H9 (cell line): Measurements from ENCODE around the gene NAA50. TPM values are rescaled to one million over a fixed set of nuclear protein-coding genes. Genes with fewer than 3 reads are reported as not detected.

Experiments
- DNase-seq: peaks from one replicate; pipeline ENCODE4 v3.0.0-alpha.2; 2017
- H2AFZ ChIP-seq: one replicate; pipeline ENCODE4 v1.6.1; 2013; ENCODE audit warnings: mild to moderate bottlenecking, low read length, control low read depth, moderate library complexity
- H2AK5ac ChIP-seq: 2 replicates; pipeline ENCODE4 v1.6.1; 2013; ENCODE audit warnings: low read length, control low read depth, mixed read lengths; ENCODE audit not compliant: insufficient read length
- H2BK120ac ChIP-seq: one replicate; pipeline ENCODE4 v1.6.1; 2013; ENCODE audit warnings: low read depth, mild to moderate bottlenecking, low read length, control low read depth, inconsistent platforms; ENCODE audit not compliant: poor library complexity, severe bottlenecking
- H2BK12ac ChIP-seq: 2 replicates; pipeline ENCODE4 v1.6.1; 2013; ENCODE audit warnings: low read length, control low read depth, mixed read lengths, low read depth; ENCODE audit not compliant: insufficient read length
- H2BK15ac ChIP-seq: 2 replicates; pipeline ENCODE4 v1.6.1; 2013; ENCODE audit warnings: low read depth, low read length, control low read depth
- H2BK20ac ChIP-seq: one replicate; pipeline ENCODE4 v1.6.1; 2013; ENCODE audit warnings: low read depth, mild to moderate bottlenecking, low read length, control low read depth, inconsistent platforms; ENCODE audit not compliant: poor library complexity, severe bottlenecking
- H2BK5ac ChIP-seq: 2 replicates; pipeline ENCODE4 v1.6.1; 2013; ENCODE audit warnings: low read length, control low read depth, mixed read lengths; ENCODE audit not compliant: insufficient read length
- H3K14ac ChIP-seq: 2 replicates; pipeline ENCODE4 v1.6.1; 2013; ENCODE audit warnings: low read length, control low read depth; ENCODE audit not compliant: insufficient read depth
- H3K18ac ChIP-seq: 2 replicates; pipeline ENCODE4 v1.6.1; 2013; ENCODE audit warnings: low read depth, mild to moderate bottlenecking, mixed read lengths, low read length, control low read depth; ENCODE audit not compliant: insufficient read length
- H3K23ac ChIP-seq: 2 replicates; pipeline ENCODE4 v1.6.1; 2013; ENCODE audit warnings: low read length, control low read depth, mixed read lengths, low read depth; ENCODE audit not compliant: insufficient read length
- H3K23me2 ChIP-seq: 2 replicates; pipeline ENCODE4 v1.6.1; 2013; ENCODE audit warnings: low read depth, mild to moderate bottlenecking, mixed read lengths, low read length, control low read depth; ENCODE audit not compliant: insufficient read length, poor library complexity, severe bottlenecking
- H3K27ac ChIP-seq: 2 replicates; pipeline ENCODE4 v1.5.1; 2013; ENCODE audit warnings: low read length, control low read depth, mixed read lengths, low read depth; ENCODE audit not compliant: insufficient read length
- H3K27me3 ChIP-seq: 2 replicates; pipeline ENCODE4 v1.6.1; 2013; ENCODE audit warnings: low read length, control low read depth, inconsistent platforms; ENCODE audit not compliant: insufficient read depth
- H3K4ac ChIP-seq: 2 replicates; pipeline ENCODE4 v1.6.1; 2013; ENCODE audit warnings: low read depth, mild to moderate bottlenecking, control low read depth, inconsistent platforms, low read length, moderate library complexity
- H3K4me1 ChIP-seq: 2 replicates; pipeline ENCODE4 v1.6.1; 2013; ENCODE audit warnings: low read length, control low read depth, inconsistent platforms; ENCODE audit not compliant: insufficient read depth
- H3K4me2 ChIP-seq: 2 replicates; pipeline ENCODE4 v1.6.1; 2013; ENCODE audit warnings: low read length, control low read depth, mixed read lengths; ENCODE audit not compliant: insufficient read length, insufficient read depth
- H3K56ac ChIP-seq: 2 replicates; pipeline ENCODE4 v1.6.1; 2013; ENCODE audit warnings: low read depth, mild to moderate bottlenecking, mixed read lengths, low read length, control low read depth; ENCODE audit not compliant: insufficient read length
- H3K79me1 ChIP-seq: 2 replicates; pipeline ENCODE4 v1.6.1; 2013; ENCODE audit warnings: low read depth, mild to moderate bottlenecking, moderate library complexity, low read length, control low read depth, inconsistent platforms; ENCODE audit not compliant: insufficient read depth, poor library complexity, severe bottlenecking
- H3K79me2 ChIP-seq: 2 replicates; pipeline ENCODE4 v1.6.1; 2013; ENCODE audit warnings: low read length, control low read depth, inconsistent platforms; ENCODE audit not compliant: insufficient read depth
- H3K9ac ChIP-seq: 2 replicates; pipeline ENCODE4 v1.6.1; 2013; ENCODE audit warnings: low read length, control low read depth, mixed read lengths; ENCODE audit not compliant: insufficient read length; ENCODE audit errors: extremely low read depth
- H3K9me3 ChIP-seq: one replicate; pipeline ENCODE4 v1.6.1; 2013; ENCODE audit warnings: low read depth, low read length, inconsistent platforms; ENCODE audit not compliant: control insufficient read depth
- H3T11ph ChIP-seq: one replicate; pipeline ENCODE4 v1.6.1; 2013; ENCODE audit warnings: mild to moderate bottlenecking, low read length, control low read depth, inconsistent platforms
- H4K20me1 ChIP-seq: one replicate; pipeline ENCODE4 v1.6.1; 2013; ENCODE audit not compliant: control insufficient read depth, insufficient read length, insufficient read depth
- H4K5ac ChIP-seq: 2 replicates; pipeline ENCODE4 v1.6.1; 2013; ENCODE audit warnings: low read depth, mild to moderate bottlenecking, mixed read lengths, low read length, control low read depth; ENCODE audit not compliant: insufficient read length
- H4K8ac ChIP-seq: replicated peaks from 2 replicates; pipeline ENCODE4 v1.6.1; 2013; ENCODE audit warnings: low read length, control low read depth, mixed read lengths, low read depth; ENCODE audit not compliant: insufficient read length
- H4K91ac ChIP-seq: 2 replicates; pipeline ENCODE4 v1.6.1; 2013; ENCODE audit warnings: low read depth, mild to moderate bottlenecking, moderate library complexity, mixed read lengths, low read length, control low read depth; ENCODE audit not compliant: insufficient read length
- H3K27ac Mint-ChIP-seq, 3 experiments: 2 replicates in 2 of 3; 3 replicates in 1 of 3; pipeline ENCODE4 v1.8.0; 2020 to 2021; ENCODE audit warnings: mixed read lengths in 3 of 3, mild to moderate bottlenecking in 1 of 3, moderate library complexity in 1 of 3
- H3K27me3 Mint-ChIP-seq: 2 replicates; pipeline ENCODE4 v1.8.0; 2021; ENCODE audit warnings: low read depth, mild to moderate bottlenecking, moderate library complexity, mixed read lengths
- H3K36me3 Mint-ChIP-seq, 3 experiments: 2 replicates in 2 of 3; 3 replicates in 1 of 3; pipeline ENCODE4 v1.8.0; 2020 to 2021; ENCODE audit warnings: low read depth in 3 of 3, mixed read lengths in 3 of 3; ENCODE audit not compliant: insufficient read depth in 1 of 3
- H3K4me1 Mint-ChIP-seq, 2 experiments: 2 replicates each; pipeline ENCODE4 v1.8.0; 2020; ENCODE audit warnings: mixed read lengths in 2 of 2
- H3K4me3 Mint-ChIP-seq, 2 experiments: 2 replicates in 1 of 2; 3 replicates in 1 of 2; pipeline ENCODE4 v1.8.0; 2020 to 2021; ENCODE audit warnings: mild to moderate bottlenecking in 2 of 2, mixed read lengths in 2 of 2, moderate library complexity in 1 of 2
- H3K9me3 Mint-ChIP-seq, 2 experiments: 2 replicates in 1 of 2; 3 replicates in 1 of 2; pipeline ENCODE4 v1.8.0; 2020; ENCODE audit warnings: mild to moderate bottlenecking in 2 of 2, mixed read lengths in 2 of 2, moderate library complexity in 1 of 2
- CTCF ChIP-seq: fragments of 200-600 bp; sonication (generic); conservative IDR thresholded peaks from 3 replicates; pipeline ENCODE4 v1.8.0; 2021; ENCODE audit warnings: antibody characterized with exemption, mild to moderate bottlenecking
- WGBS: extraction: QIAGEN DNeasy Blood & Tissue Kit; methylation state at CpG from one replicate; pipeline ENCODE4 v1.1.7; 2013; ENCODE audit warnings: missing lambda C conversion rate, low lambda C conversion rate, mixed read lengths; ENCODE audit not compliant: insufficient read length; ENCODE audit errors: extremely low coverage; 5-methylcytosine and 5-hydroxymethylcytosine counted together
- total RNA-seq: library from RNA; stranded (reverse); gene quantifications from 2 replicates; pipeline ENCODE4 v1.2.1, GENCODE V29; 2021

Gene NAA50
- total RNA-seq, 1 experiment from 2014 or later = 216 TPM

GRCh38 chr3:113773381-113773780 is 27.3 kb upstream of the NAA50 start:
- Mint-ChIP-seq H3K27ac (no peak overlapping the region; a peak in 1 of 7 replicates), H3K4me3 (no peak overlapping the region), H3K36me3 (no peaks in the 10 kb centered on the region), H3K4me1 (peaks cover 10 to 19% of the 10 kb centered on the region in 2 experiments), H3K27me3 (no peaks in the 10 kb centered on the region), H3K9me3 (no peaks in the 10 kb centered on the region)
- Histone ChIP-seq H4K20me1 (no peaks in the 10 kb centered on the region), H3K56ac (no peak overlapping the region), H3K4me2 (no peak overlapping the region), H3K4me1 (no peaks in the 10 kb centered on the region), H3T11ph (no peak overlapping the region), H3K27ac (no peak overlapping the region), H3K27me3 (no peaks in the 10 kb centered on the region), H3K9ac (no peak overlapping the region), H2BK12ac (no peak overlapping the region), H2BK5ac (no peak overlapping the region), H2BK15ac (no peak overlapping the region), H4K8ac (no peak overlapping the region), H3K18ac (no peak overlapping the region), H3K23me2 (no peaks in the 10 kb centered on the region), H3K4ac (no peak overlapping the region), H2AK5ac (no peak overlapping the region), H3K79me2 (no peaks in the 10 kb centered on the region), H2AFZ (no peak overlapping the region), H2BK20ac (no peak overlapping the region), H4K5ac (no peak overlapping the region), H3K9me3 (no peaks in the 10 kb centered on the region), H2BK120ac (no peak overlapping the region), H4K91ac (no peak overlapping the region), H3K79me1 (no peaks in the 10 kb centered on the region), H3K23ac (no peak overlapping the region), H3K14ac (no peak overlapping the region)
- WGBS = no CpG with 5 or more reads among the region's 3 CpGs
- TF ChIP-seq CTCF = no peak
- DNase-seq = no peak
